Astrocyte (in vitro differentiated cells and primary cell): Measurements from ENCODE around the gene FFAR3.

ENCODE experiments used
- EZH2 ChIP-seq: IDR thresholded peaks from 2 replicates; pipeline ENCODE4 v1.6.1; 2012; ENCODE audit warnings: mild to moderate bottlenecking, low read length, inconsistent platforms; ENCODE audit not compliant: insufficient read depth
- TF ChIP-seq, protein P1 (sequence below): IDR thresholded peaks from 2 replicates; pipeline ENCODE4 v1.5.1; 2011; ENCODE audit warnings: low read depth, mild to moderate bottlenecking, inconsistent platforms, low read length, moderate library complexity; ENCODE audit not compliant: insufficient read depth

- TF ChIP-seq, protein P1, sequence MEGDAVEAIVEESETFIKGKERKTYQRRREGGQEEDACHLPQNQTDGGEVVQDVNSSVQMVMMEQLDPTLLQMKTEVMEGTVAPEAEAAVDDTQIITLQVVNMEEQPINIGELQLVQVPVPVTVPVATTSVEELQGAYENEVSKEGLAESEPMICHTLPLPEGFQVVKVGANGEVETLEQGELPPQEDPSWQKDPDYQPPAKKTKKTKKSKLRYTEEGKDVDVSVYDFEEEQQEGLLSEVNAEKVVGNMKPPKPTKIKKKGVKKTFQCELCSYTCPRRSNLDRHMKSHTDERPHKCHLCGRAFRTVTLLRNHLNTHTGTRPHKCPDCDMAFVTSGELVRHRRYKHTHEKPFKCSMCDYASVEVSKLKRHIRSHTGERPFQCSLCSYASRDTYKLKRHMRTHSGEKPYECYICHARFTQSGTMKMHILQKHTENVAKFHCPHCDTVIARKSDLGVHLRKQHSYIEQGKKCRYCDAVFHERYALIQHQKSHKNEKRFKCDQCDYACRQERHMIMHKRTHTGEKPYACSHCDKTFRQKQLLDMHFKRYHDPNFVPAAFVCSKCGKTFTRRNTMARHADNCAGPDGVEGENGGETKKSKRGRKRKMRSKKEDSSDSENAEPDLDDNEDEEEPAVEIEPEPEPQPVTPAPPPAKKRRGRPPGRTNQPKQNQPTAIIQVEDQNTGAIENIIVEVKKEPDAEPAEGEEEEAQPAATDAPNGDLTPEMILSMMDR, result no peak
- no peak for TF ChIP-seq EZH2
Measured at GRCh38 chr19:35403116-35403760, 45.0 kb downstream of the FFAR3 start.
